Caco-2 (cell line): ENCODE measurements around the gene CDK14. TPM values are rescaled to one million over a fixed set of nuclear protein-coding genes. Genes with fewer than 3 reads are reported as not detected.

Source experiments
- BruUV-seq: library from RNA; stranded (reverse); fragments of 400-500 nt; replicated peaks from 2 replicates; lab custom pipeline; 2021; lab: Mats Ljungman, UMichigan
- CTCF ChIA-PET: fragments of 300-600 bp; sonication (Branson Sonifier 250); formaldehyde crosslinking; loops from one replicate; lab custom pipeline; 2022; ENCODE audit warnings: antibody characterized with exemption; lab: Charles Lee
- POLR2A ChIA-PET: fragments of 300-600 bp; sonication (Branson Sonifier 250); formaldehyde crosslinking; loops from one replicate; lab custom pipeline; 2022; ENCODE audit warnings: antibody characterized with exemption; lab: Charles Lee
- DNase-seq, 2 experiments: peaks; one replicate each; pipeline versions ENCODE4 v3.0.0 to v3.0.0-alpha.2; 2020 to 2022
- H3K27me3 ChIP-seq: replicated peaks from 2 replicates; pipeline ENCODE4 v1.6.0; 2011; ENCODE audit warnings: low read length; ENCODE audit not compliant: control insufficient read depth, insufficient read depth
- H3K36me3 ChIP-seq: 2 replicates; pipeline ENCODE4 v1.5.1; 2011; ENCODE audit warnings: low read length; ENCODE audit not compliant: control insufficient read depth, insufficient read depth
- H3K4me1 ChIP-seq: fragments of 250-450 bp; sonication (Bioruptor Pico); 2 replicates; pipeline ENCODE4 v1.5.1; 2020; ENCODE audit warnings: mild to moderate bottlenecking
- H3K4me3 ChIP-seq: 2 replicates; pipeline ENCODE4 v1.5.1; 2011; ENCODE audit warnings: low read depth, mild to moderate bottlenecking, control low read depth, low read length
- H3K9me3 ChIP-seq: fragments of 250-450 bp; sonication (Bioruptor Pico); 2 replicates; pipeline ENCODE4 v1.5.1; 2020; ENCODE audit warnings: mild to moderate bottlenecking, moderate library complexity
- H3K27ac Mint-ChIP-seq: one replicate; pipeline ENCODE4 v1.8.0; 2022; ENCODE audit warnings: mixed read lengths; ENCODE audit not compliant: unreplicated experiment
- H3K27me3 Mint-ChIP-seq: one replicate; pipeline ENCODE4 v1.8.0; 2022; ENCODE audit warnings: mixed read lengths; ENCODE audit not compliant: insufficient read depth, unreplicated experiment
- H3K36me3 Mint-ChIP-seq: one replicate; pipeline ENCODE4 v1.8.0; 2022; ENCODE audit warnings: mild to moderate bottlenecking, mixed read lengths; ENCODE audit not compliant: insufficient read depth, unreplicated experiment
- H3K4me1 Mint-ChIP-seq: one replicate; pipeline ENCODE4 v1.8.0; 2022; ENCODE audit warnings: low read depth, mixed read lengths; ENCODE audit not compliant: unreplicated experiment
- H3K4me3 Mint-ChIP-seq: one replicate; pipeline ENCODE4 v1.8.0; 2022; ENCODE audit warnings: mild to moderate bottlenecking, moderate library complexity, mixed read lengths; ENCODE audit not compliant: unreplicated experiment
- H3K9me3 Mint-ChIP-seq: one replicate; pipeline ENCODE4 v1.8.0; 2022; ENCODE audit warnings: mixed read lengths; ENCODE audit not compliant: unreplicated experiment
- intact Hi-C: fragments of 100-400 bp; cut with micrococcal nuclease; formaldehyde crosslinking; loops from one replicate; pipeline ENCODE4 v1.10.0; 2022; ENCODE audit not compliant: unreplicated experiment
- total RNA-seq: library from RNA; stranded (reverse); gene quantifications from 2 replicates; pipeline ENCODE4 v1.2.3, GENCODE V29; 2022
- TF ChIP-seq, protein P1 (sequence below), 2 experiments: fragments of 200-600 bp in 1 of 2; IDR thresholded peaks; 1 replicate in 1 of 2; 2 replicates in 1 of 2; pipeline versions ENCODE4 v1.5.1 to v1.8.0; 2011 to 2022; ENCODE audit warnings: antibody characterized with exemption in 1 of 2, control low read depth in 1 of 2, inconsistent platforms in 1 of 2, low read depth in 1 of 2, low read length in 1 of 2, mild to moderate bottlenecking in 1 of 2, moderate library complexity in 1 of 2; ENCODE audit not compliant: insufficient read depth in 1 of 2, severe bottlenecking in 1 of 2, unreplicated experiment in 1 of 2

The CDK14 gene
- total RNA-seq, 1 experiment from 2014 or later, result 18.2 TPM

- intact Hi-C loops, result no loop called here
- BruUV-seq, result no TSS peak
- Mint-ChIP-seq H3K4me1 (no peaks in the 10 kb centered on the region), H3K27me3 (no peaks in the 10 kb centered on the region), H3K36me3 (no peaks in the 10 kb centered on the region), H3K27ac (no peak overlapping the region), H3K9me3 (no peaks in the 10 kb centered on the region), H3K4me3 (no peak overlapping the region)
- POLR2A ChIA-PET, result no interaction called here
- TF ChIP-seq, protein P1, sequence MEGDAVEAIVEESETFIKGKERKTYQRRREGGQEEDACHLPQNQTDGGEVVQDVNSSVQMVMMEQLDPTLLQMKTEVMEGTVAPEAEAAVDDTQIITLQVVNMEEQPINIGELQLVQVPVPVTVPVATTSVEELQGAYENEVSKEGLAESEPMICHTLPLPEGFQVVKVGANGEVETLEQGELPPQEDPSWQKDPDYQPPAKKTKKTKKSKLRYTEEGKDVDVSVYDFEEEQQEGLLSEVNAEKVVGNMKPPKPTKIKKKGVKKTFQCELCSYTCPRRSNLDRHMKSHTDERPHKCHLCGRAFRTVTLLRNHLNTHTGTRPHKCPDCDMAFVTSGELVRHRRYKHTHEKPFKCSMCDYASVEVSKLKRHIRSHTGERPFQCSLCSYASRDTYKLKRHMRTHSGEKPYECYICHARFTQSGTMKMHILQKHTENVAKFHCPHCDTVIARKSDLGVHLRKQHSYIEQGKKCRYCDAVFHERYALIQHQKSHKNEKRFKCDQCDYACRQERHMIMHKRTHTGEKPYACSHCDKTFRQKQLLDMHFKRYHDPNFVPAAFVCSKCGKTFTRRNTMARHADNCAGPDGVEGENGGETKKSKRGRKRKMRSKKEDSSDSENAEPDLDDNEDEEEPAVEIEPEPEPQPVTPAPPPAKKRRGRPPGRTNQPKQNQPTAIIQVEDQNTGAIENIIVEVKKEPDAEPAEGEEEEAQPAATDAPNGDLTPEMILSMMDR (IDR thresholded peaks at IDR 0.05; ENCODE audit: insufficient read depth in 1 of 2, low read depth in 1 of 2, low read length in 1 of 2, severe bottlenecking in 1 of 2, unreplicated experiment in 1 of 2), result no peak
- Histone ChIP-seq H3K4me1 (no peaks in the 10 kb centered on the region), H3K36me3 (no peaks in the 10 kb centered on the region), H3K9me3 (no peaks in the 10 kb centered on the region), H3K27me3 (no peaks in the 10 kb centered on the region), H3K4me3 (no peak overlapping the region)
- CTCF ChIA-PET, result no interaction called here
- no peak for DNase-seq
These were observed 566.3 kb downstream of the CDK14 start for GRCh38 chr7:91162436-91162835.

DNA sequence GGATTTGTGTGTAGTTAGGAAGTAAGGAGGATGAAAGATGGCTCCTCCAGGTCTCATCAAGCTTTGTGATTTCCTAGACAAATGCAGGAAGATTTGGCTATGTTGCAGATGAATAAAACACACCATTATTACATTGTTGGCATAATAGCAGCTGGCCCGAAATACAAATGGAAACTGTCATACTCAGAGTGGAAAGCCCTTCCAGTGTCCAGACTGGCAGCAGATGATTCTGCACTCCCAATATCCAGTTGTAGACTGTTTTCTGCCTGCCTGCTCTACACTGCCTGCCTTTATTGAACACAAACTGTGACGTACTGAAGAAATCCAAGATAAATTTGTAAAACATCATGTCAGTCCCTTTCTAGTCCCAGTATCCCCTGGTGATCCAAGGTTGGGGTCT is 568.4 kb downstream of the CDK14 start:
- Histone ChIP-seq H3K27me3 (no peaks in the 10 kb centered on the region), H3K4me1 (no peaks in the 10 kb centered on the region), H3K9me3 (no peaks in the 10 kb centered on the region), H3K36me3 (no peaks in the 10 kb centered on the region), H3K4me3 (no peak overlapping the region)
- no TSS peak for BruUV-seq
- no peak overlapping the region for H3K4me3 Mint-ChIP-seq
- TF ChIP-seq, protein P1 (IDR thresholded peaks at IDR 0.05; ENCODE audit: insufficient read depth in 1 of 2, low read depth in 1 of 2, low read length in 1 of 2, severe bottlenecking in 1 of 2, unreplicated experiment in 1 of 2), result no peak
- no peak overlapping the region for H3K27ac Mint-ChIP-seq
- POLR2A ChIA-PET, result no interaction called here
- intact Hi-C loops, result no loop called here
- DNase-seq, result no peak
- H3K4me1 Mint-ChIP-seq, result no peaks in the 10 kb centered on the region
- CTCF ChIA-PET, result no interaction called here
- no peaks in the 10 kb centered on the region for H3K27me3 Mint-ChIP-seq
- no peaks in the 10 kb centered on the region for H3K36me3 Mint-ChIP-seq
- H3K9me3 Mint-ChIP-seq, result no peaks in the 10 kb centered on the region

GRCh38 chr7:91165006-91165845 is 569.1 kb downstream of the CDK14 start:
- CTCF ChIA-PET, result no interaction called here
- H3K4me1 ChIP-seq, result no peaks in the 10 kb centered on the region
- DNase-seq, result no peak
- H3K36me3 ChIP-seq, result no peaks in the 10 kb centered on the region
- intact Hi-C loops, result no loop called here
- H3K27me3 Mint-ChIP-seq, result no peaks in the 10 kb centered on the region
- no TSS peak for BruUV-seq
- H3K9me3 Mint-ChIP-seq, result no peaks in the 10 kb centered on the region
- TF ChIP-seq, protein P1 (IDR thresholded peaks at IDR 0.05; ENCODE audit: insufficient read depth in 1 of 2, low read depth in 1 of 2, low read length in 1 of 2, severe bottlenecking in 1 of 2, unreplicated experiment in 1 of 2), result no peak
- no peaks in the 10 kb centered on the region for H3K27me3 ChIP-seq
- H3K9me3 ChIP-seq, result no peaks in the 10 kb centered on the region
- H3K4me3 ChIP-seq, result no peak overlapping the region
- POLR2A ChIA-PET, result no interaction called here
- H3K27ac Mint-ChIP-seq, result no peak overlapping the region
- H3K36me3 Mint-ChIP-seq, result no peaks in the 10 kb centered on the region
- H3K4me3 Mint-ChIP-seq, result no peak overlapping the region
- no peaks in the 10 kb centered on the region for H3K4me1 Mint-ChIP-seq
